GM15510 (cell line): ENCODE results near the gene RHOC.

Experiments used
- POLR2A ChIP-seq: IDR thresholded peaks from 3 replicates; pipeline ENCODE4 v1.6.1; 2011; ENCODE audit warnings: borderline replicate concordance; ENCODE audit not compliant: insufficient read length; ENCODE audit errors: extremely low read depth

RHOC gene

DNA sequence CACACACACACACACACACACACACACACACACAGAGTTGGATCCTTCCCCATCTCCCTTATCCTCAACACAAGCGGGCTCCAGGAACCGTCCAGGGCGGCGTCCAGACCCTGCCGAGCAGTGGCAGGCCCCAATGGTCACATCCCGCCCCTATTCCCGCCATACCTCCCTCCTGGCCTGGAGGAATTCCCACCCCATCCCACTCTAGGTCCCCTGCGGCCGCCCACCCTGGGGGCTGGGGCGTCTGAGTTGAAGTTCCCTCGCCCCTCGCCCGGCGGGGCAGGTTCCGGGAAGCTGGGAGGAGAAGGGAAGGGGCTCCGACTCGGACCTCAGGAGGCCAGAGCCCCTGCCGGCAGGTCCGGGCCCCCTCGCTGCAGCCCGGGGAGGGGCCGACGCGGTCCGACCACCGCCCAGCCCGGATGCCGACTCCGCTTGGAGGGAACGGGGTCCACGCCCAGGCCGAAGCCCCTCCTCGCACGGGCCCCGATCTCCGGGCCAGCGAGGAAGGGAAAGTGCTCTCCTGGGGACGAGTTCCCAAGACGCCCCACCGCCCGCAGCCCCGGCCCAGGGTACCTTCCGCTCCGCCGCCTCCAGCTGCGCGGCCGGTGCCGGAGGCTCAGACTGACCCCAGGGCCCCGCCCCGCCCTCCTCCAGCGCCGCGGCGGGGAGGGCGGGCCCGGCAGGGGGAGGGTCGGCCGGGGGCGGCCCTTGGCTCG, at the start of gene RHOC:
RHOC (minus strand) TSS at position 623 of the 716 bp plus-strand sequence. CDS start 3,328 bp downstream, outside the sequence.
- TF ChIP-seq POLR2A: peak; percentile 68

DNA sequence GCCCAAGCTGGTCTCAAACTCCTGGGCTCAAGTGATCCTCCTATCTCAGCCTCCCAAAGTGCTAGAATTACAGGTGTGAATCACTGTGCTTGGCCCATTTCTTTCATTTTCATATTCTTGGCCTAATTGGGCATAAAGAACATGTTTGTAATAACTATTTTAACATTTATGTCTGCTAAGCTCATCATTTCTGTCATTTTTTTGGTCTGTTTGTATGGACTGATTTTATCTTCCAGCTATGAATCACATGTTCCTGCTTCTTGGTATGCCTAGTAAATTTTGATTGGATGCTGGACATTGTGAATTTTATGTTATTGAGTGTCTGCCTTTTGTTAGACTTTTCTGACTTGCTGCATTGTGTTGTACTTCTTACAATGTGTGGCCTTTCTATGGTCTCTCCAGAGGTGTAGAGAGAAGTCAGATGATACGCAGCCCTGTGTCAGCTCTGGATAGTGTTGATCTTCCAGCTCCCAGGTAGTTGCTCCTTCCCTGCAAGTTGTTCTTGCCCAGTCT, 47.2 kb upstream of the RHOC start:
- TF ChIP-seq POLR2A: no peak

DNA sequence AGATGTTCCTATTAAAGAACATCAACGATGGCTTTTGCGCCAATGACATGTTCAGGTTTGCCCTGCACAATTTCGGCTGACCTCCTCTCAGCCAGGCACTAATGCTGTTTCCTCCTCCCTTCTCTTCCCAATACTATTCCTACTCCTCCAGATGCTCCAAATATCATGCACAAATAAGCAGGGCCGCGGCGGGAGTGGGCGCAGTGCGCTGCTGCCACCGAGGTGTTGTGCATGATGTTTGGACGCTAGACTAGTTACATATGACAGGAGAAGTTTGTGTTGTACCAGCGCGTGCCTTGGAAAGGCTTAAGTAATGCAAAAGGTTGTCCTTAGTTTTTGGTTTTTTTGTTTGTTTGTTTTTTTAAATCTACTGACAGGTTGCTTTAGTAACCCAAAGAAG, 41.5 kb upstream of the RHOC start:
- no peak for TF ChIP-seq POLR2A

DNA sequence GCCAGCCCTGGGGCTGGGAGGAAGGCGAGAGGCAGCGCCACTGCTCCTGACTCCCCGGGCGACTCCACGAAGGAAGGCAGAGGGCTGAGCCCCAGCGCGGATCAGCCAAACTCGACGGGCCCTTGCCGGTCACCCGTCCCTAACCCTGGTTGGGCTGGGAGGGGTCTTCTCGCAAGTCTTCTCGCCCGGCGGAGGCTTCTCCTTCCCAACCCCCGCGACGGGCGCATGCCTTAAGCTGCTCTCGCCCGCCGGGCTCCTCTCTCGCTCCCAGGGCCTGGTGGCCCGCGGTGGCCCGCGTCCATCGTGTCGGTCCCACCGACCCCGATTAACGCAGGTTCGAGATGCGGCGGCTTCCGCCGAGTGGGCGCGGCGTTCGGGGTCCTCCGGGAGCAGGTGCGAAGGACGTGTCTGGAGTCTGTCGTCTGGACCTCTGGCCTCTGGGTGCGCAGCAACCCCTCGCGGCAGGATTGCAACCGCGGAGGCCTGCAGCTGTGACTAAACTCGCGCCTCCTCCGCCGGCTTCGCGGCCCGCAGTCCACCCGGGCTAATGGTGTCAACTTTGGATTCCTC, 37.2 kb upstream of the RHOC start:
- no peak for TF ChIP-seq POLR2A

DNA sequence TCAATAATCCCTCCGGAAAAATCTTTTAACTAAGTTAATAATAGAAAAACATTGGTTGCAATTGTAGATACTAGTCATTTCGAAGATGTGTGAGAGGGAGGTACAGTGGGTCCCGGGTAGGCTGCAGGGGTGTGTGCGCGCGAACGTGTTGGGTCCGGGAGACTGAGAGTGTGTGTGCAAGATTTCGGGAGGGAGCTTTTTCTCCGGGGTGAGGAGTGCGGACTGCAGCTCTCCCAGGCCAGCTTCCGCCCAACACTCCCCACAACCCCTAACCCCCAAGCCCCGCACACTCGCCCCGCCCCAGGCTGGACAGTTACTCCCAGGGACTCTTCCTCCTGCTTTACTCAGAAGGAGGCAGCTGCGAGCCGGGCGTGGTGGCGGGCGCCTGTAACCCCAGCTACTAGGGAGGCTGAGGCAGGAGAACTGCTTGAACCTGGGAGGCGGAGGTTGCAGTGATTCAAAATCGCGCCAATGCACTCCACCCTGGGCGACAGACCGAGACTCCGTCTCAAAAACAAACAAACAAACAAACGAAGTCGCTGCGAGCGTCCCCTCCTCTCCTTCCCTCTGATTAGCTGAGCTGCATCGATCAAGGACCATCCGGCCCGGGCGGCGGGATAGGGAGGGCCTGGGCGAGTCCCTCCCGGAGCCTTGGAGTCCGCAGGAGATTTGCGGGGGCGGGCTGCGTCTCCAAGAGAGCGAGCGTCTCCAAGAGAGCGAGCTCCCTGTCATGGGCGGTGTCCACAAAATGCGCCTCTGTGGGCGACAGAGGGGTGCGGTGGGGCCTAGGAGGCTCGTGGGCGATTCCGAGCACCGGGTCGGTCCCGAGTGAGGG, 36.5 kb upstream of the RHOC start:
- no peak for TF ChIP-seq POLR2A

DNA sequence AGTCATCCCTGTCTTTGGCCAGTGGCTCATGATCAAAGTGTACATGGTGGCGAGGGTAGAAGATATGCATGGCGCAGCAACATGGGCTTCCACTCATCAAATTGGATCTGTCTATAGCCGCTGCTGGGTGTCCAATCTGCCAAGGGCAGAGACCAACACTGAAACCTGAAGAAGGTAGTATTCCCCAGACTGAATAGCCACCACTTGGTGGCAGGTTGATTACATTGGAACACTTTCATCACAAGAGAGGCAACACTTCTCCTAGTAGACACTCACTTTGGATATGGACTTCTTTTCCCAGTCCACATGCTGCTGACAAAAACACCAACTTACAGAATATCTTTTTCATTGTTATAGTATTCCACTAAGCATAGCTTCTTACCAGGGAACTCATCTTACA, 30.6 kb upstream of the RHOC start:
- TF ChIP-seq POLR2A: no peak

DNA sequence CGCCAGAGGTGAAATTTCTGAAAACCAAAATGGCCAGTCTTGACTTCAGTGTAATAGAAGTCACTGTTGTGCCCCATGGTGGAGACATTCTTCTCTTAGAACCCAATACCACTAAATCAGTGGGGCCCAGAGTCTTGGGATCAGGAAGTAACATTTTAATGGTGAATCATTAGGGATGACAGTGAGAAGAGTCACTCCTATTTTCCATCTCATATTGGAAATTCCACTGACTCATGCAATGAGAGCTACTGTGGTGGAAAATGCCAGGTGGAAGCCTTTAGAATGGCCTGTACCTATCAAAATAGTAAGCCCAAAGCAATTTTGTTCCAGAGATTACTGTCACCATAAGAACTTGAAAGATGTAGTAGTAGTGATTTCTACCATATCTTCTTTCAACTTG, 28.8 kb upstream of the RHOC start:
- TF ChIP-seq POLR2A: no peak

DNA sequence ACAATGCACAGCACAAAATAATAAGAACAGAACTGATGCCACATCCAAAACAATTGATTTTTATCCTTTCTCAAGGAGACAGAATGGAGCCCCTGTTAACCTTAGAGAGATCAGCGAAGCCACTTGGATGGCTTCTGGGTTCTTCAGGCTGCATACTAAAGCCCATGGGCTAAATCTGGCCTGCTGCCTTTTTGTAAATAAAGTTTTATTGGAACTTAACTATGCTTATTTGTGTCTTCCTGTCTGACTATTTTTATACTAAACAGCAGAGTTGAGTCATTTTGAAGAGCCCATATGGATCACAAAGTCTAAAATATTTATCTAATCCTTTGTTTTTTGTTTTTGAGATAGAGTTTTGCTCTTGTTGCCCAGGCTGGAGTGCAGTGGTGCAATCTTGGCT, 24.5 kb upstream of the RHOC start:
- no peak for TF ChIP-seq POLR2A

DNA sequence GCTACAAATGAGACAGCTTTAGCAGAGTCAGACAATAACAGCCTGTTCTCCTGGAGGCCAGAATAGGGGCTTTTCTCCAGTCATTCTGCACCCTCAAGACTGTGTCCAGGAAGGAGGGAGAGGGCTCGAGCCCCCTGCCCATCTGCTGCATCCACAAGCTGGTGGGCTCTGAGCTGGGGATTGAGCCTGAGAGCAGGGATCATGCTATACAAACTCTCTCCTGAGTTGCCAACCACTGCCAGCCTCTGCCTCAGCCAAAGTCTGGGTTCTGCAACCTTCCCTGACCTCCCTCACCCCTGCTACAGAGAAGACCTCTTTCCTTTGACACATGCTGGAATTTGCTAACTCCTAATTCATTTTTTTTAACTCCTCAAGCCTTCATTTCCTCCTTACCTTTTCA, 23.0 kb upstream of the RHOC start:
- no peak for TF ChIP-seq POLR2A

DNA sequence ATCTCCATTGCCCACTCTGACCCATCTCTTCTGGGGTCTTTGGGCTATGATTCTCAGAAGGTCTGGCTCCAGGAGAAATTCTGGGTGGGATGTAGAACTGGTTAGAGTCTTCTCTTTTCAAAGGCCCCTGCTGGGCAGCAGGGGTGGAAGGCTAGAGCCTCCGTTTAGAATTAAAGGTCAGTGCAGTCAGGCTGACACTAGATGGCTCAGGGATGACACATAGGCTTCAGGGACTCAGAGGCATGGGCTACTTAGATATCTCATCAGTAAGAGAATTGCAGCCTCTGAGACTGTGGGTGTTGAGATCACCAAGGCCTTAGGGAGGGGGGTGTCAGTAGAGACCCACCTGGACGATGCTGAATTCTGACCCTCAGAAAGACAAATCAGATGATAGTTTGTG, 20.8 kb upstream of the RHOC start:
- no peak for TF ChIP-seq POLR2A

DNA sequence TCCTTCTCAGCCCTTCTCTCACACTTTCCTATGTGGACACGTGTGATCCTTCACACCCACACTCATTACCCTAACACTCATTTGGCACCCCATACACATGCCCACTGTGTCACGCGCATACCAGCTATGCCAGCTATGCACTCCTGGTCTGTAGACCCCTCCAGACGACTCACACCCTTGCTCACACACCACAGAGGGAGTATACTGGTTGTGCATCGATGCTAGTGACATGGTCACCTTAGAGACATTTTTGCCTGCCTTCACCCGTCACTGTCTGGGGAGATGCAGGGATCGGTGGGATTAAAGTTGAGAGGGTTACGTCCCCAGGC, 16.5 kb upstream of the RHOC start:
- TF ChIP-seq POLR2A: no peak

DNA sequence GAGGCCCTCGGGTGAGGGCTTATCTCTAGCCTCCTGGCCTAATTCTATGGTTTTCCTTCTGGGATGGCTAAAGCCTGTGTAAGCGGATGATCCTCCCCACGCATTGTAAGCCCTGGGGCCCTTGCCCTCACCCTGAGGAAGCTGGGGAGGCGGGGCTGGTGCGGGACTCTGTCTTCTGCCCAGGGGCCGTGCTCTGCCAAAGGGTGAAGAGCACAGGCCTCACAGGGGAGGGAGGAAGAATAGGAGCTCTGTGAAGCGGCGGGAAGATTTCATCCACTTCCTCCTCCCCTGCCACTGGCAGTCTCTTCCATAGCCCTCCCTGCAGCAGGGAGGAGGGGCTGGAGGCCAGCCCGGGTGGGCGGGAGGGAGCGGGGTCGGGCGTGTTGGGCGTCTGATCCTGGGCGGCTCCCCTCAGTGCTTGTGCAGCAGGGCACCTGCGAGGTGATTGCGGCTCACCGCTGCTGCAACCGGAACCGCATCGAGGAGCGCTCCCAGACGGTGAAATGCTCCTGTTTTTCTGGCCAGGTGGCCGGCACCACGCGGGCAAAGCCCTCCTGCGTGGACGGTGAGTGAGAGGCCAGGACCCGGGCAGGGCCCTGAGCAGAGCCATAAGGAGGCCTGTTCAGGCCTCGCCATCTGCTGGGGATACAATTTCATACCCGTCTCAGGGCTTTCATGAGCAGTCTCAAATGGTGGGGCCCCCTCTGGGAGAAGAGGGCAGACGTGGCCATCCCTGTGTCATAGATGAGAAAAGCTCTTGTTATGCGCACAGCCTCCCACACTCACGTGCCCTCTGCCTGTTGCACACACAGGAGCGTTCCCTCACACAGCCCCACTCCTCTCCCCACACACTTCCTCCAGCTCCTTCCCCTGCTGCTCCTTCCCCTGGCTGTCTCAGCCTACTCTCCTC, 15.9 kb upstream of the RHOC start:
- TF ChIP-seq POLR2A: no peak

DNA sequence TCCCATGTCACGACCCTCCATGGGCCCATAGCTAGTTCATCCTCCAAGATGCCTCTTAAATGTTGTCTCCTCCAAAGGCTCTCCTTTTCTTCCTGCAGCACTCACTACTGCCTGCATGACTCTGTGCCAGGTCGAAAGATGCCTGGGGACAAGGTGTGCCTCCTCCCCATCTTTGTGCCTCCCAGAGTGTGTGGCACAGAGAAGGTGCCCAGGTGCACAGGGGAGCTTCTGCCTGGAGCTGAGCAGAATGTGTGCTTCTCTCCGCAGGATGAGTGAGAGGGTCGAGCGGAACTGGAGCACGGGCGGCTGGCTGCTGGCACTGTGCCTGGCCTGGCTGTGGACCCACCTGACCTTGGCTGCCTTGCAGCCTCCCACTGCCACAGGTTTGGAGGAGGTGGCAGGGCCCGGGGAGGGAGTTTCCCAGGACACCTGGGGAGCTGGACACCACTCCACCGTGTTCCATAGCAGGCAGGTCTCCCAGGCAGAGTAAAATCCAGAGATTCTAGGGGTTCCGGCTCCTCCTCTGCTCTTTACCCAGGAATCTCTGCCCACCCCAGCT, 15.1 kb upstream of the RHOC start:
- TF ChIP-seq POLR2A: no peak

DNA sequence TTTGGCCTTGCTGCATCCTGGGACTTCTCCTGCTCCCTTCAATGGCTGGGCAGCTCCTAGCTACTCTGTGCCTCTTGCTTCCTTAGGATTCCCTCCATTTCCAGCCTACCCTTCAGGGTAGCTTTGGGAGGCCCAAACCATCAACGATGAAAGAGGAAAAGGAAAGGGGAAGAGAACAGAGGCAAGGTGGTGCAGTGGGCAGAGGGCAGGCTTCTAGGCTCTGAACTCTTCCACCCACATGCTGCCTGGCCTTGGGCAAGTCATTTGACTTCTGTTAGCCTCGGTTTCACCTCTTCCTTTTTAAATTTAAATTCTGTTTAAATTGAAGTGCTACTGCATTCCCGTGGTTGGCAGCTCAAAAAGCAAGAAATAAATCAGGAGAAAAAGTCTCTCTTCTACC, 13.9 kb upstream of the RHOC start:
- no peak for TF ChIP-seq POLR2A
